MM.1S (cell line): Measurements from ENCODE around the gene EPRS1.

Experiments
- DNase-seq: peaks from one replicate; pipeline ENCODE4 v3.0.0-alpha.2; 2015
- H2AFZ ChIP-seq: fragments of 300-600 bp; sonication (generic); 2 replicates; pipeline ENCODE4 v1.6.0; 2016; ENCODE audit warnings: antibody characterized with exemption, low read length
- H3F3A ChIP-seq: fragments of 300-600 bp; sonication (generic); 2 replicates; pipeline ENCODE4 v1.6.1; 2016; ENCODE audit warnings: mild to moderate bottlenecking, antibody characterized with exemption, low read length, moderate library complexity, mixed read lengths; ENCODE audit not compliant: insufficient read depth
- H3K27ac ChIP-seq: fragments of 300-600 bp; sonication (generic); 2 replicates; pipeline ENCODE4 v1.5.1; 2016; ENCODE audit warnings: mild to moderate bottlenecking, low read length
- H3K27me3 ChIP-seq: fragments of 300-600 bp; sonication (generic); replicated peaks from 2 replicates; pipeline ENCODE4 v1.6.0; 2016; ENCODE audit warnings: low read length; ENCODE audit not compliant: insufficient read depth
- H3K36me3 ChIP-seq: fragments of 300-600 bp; sonication (generic); replicated peaks from 2 replicates; pipeline ENCODE4 v1.6.1; 2016; ENCODE audit warnings: mild to moderate bottlenecking, low read length, mixed read lengths; ENCODE audit not compliant: insufficient read depth
- H3K4me1 ChIP-seq: fragments of 300-600 bp; sonication (generic); 2 replicates; pipeline ENCODE4 v1.6.1; 2016; ENCODE audit warnings: low read length, mixed read lengths
- H3K4me2 ChIP-seq: fragments of 300-600 bp; sonication (generic); 2 replicates; pipeline ENCODE4 v1.6.0; 2016; ENCODE audit warnings: low read depth, low read length
- H3K4me3 ChIP-seq: fragments of 300-600 bp; sonication (generic); 2 replicates; pipeline ENCODE4 v1.5.1; 2016; ENCODE audit warnings: low read length, mixed read lengths
- H3K79me2 ChIP-seq: fragments of 300-600 bp; sonication (generic); 2 replicates; pipeline ENCODE4 v1.6.1; 2016; ENCODE audit warnings: mixed run types, low read length, mixed read lengths
- H3K9ac ChIP-seq: fragments of 300-600 bp; sonication (generic); 2 replicates; pipeline ENCODE4 v1.6.1; 2016; ENCODE audit warnings: low read length, mixed read lengths
- H3K9me2 ChIP-seq: fragments of 300-600 bp; sonication (generic); replicated peaks from 2 replicates; pipeline ENCODE4 v1.6.1; 2016; ENCODE audit warnings: mild to moderate bottlenecking, low read length, mixed read lengths; ENCODE audit not compliant: insufficient read depth
- H3K9me3 ChIP-seq: fragments of 300-600 bp; sonication (generic); replicated peaks from 2 replicates; pipeline ENCODE4 v1.6.1; 2016; ENCODE audit warnings: mild to moderate bottlenecking, low read length, mixed read lengths; ENCODE audit not compliant: insufficient read depth
- H4K20me1 ChIP-seq: fragments of 300-600 bp; sonication (generic); 2 replicates; pipeline ENCODE4 v1.6.1; 2016; ENCODE audit warnings: mild to moderate bottlenecking, low read length, moderate library complexity, mixed read lengths; ENCODE audit not compliant: insufficient read depth
- CTCF ChIP-seq: fragments of 300-600 bp; sonication (generic); IDR thresholded peaks from 2 replicates; pipeline ENCODE4 v1.5.1; 2016; ENCODE audit warnings: antibody characterized with exemption, low read length, mixed read lengths
- EZH2 ChIP-seq: fragments of 300-600 bp; sonication (generic); optimal IDR thresholded peaks from 2 replicates; pipeline ENCODE3; 2017; ENCODE audit warnings: low read depth, mild to moderate bottlenecking, antibody characterized with exemption, low read length, mixed read lengths
- EZH2phosphoT487 ChIP-seq: fragments of 300-600 bp; sonication (generic); IDR thresholded peaks from 2 replicates; pipeline ENCODE4 v1.6.1; 2018; ENCODE audit warnings: antibody characterized with exemption, low read length

EPRS1 gene

GRCh38 chr1:220067269-220068204, 21.2 kb upstream of the EPRS1 start:
- no peak for TF ChIP-seq EZH2
- TF ChIP-seq CTCF: no peak
- TF ChIP-seq EZH2phosphoT487: no peak
- Histone ChIP-seq H2AFZ (no peak overlapping the region), H4K20me1 (no peaks in the 10 kb centered on the region), H3K4me1 (no peaks in the 10 kb centered on the region), H3K4me3 (no peak overlapping the region), H3K36me3 (peaks cover 9% of the 10 kb centered on the region; the same call in 1 of the 2 replicates), H3K27me3 (no peaks in the 10 kb centered on the region), H3K9ac (no peak overlapping the region), H3K79me2 (no peaks in the 10 kb centered on the region), H3F3A (no peaks in the 10 kb centered on the region), H3K9me3 (no peaks in the 10 kb centered on the region), H3K27ac (no peak overlapping the region), H3K4me2 (no peak overlapping the region), H3K9me2 (no peaks in the 10 kb centered on the region)
- DNase-seq: no peak

GRCh38 chr1:220062629-220063028, 16.3 kb upstream of the EPRS1 start:
- Histone ChIP-seq H2AFZ (no peak overlapping the region), H3K79me2 (no peaks in the 10 kb centered on the region), H3K27ac (no peak overlapping the region), H3K4me3 (no peak overlapping the region), H3K9ac (no peak overlapping the region), H3F3A (no peaks in the 10 kb centered on the region), H4K20me1 (no peaks in the 10 kb centered on the region), H3K36me3 (peaks cover 14% of the 10 kb centered on the region; the same call in 1 of the 2 replicates), H3K4me1 (no peaks in the 10 kb centered on the region), H3K9me3 (no peaks in the 10 kb centered on the region), H3K27me3 (no peaks in the 10 kb centered on the region), H3K9me2 (no peaks in the 10 kb centered on the region), H3K4me2 (no peak overlapping the region)
- no peak for DNase-seq
- TF ChIP-seq EZH2phosphoT487: no peak
- no peak for TF ChIP-seq CTCF
- TF ChIP-seq EZH2: no peak

- Histone ChIP-seq H3K27ac (no peak overlapping the region), H3K9me2 (no peaks in the 10 kb centered on the region), H3K36me3 (0 out of 2 replicates have a peak, but pooled peaks cover 11% of the 10 kb centered on the region), H3K27me3 (no peaks in the 10 kb centered on the region), H3K4me1 (no peaks in the 10 kb centered on the region), H3K9ac (no peak overlapping the region), H3K4me2 (no peak overlapping the region), H3K79me2 (no peaks in the 10 kb centered on the region), H3K9me3 (no peaks in the 10 kb centered on the region), H4K20me1 (no peaks in the 10 kb centered on the region), H3K4me3 (no peak overlapping the region), H3F3A (no peaks in the 10 kb centered on the region), H2AFZ (no peak overlapping the region)
- DNase-seq: no peak
- TF ChIP-seq EZH2phosphoT487 (no peak), CTCF (no peak), EZH2 (no peak)
These were observed 14.6 kb upstream of the EPRS1 start for GRCh38 chr1:220060876-220061275.
